Heart left ventricle (tissue), 16 donors: ENCODE data around the gene LMAN1L. TPM values are rescaled to one million over a fixed set of nuclear protein-coding genes. Genes with fewer than 3 reads are reported as not detected.

Source experiments
- ATAC-seq, 4 donors: fragments of 200-7000 bp; cut with Tn5 transposase; one replicate each; pipeline ENCODE4 v1.9.1; 2020 to 2022; ENCODE audit warnings: moderate library complexity in 4 of 4, mild to moderate bottlenecking in 3 of 4, moderate number of reproducible peaks in 1 of 4
- DNase-seq, 5 donors: peaks; one replicate each; pipeline ENCODE4 v3.0.0-alpha.2; 2020
- H3K27ac ChIP-seq, 12 donors: fragments of 200-600 bp; sonication (generic) in 4 of 12; one replicate each; pipeline versions ENCODE4 v1.5.0 to v1.8.0; 2016 to 2022; ENCODE audit warnings: mild to moderate bottlenecking in 2 of 12
- H3K27me3 ChIP-seq, 9 donors: fragments of 200-600 bp; sonication (generic) in 2 of 9; one replicate each; pipeline versions ENCODE4 v1.5.1 to v1.8.0; 2016 to 2022; ENCODE audit warnings: mild to moderate bottlenecking in 3 of 9
- H3K36me3 ChIP-seq, 9 donors: fragments of 200-600 bp; sonication (generic) in 2 of 9; one replicate each; pipeline versions ENCODE4 v1.5.0 to v1.8.0; 2018 to 2022; ENCODE audit warnings: mild to moderate bottlenecking in 2 of 9
- H3K4me1 ChIP-seq, 12 donors: fragments of 200-600 bp; sonication (generic) in 4 of 12; one replicate each; pipeline versions ENCODE4 v1.5.0 to v1.8.0; 2016 to 2022; ENCODE audit warnings: mild to moderate bottlenecking in 3 of 12
- H3K4me3 ChIP-seq, 12 donors: fragments of 200-600 bp; sonication (generic) in 4 of 12; one replicate each; pipeline versions ENCODE4 v1.5.0 to v1.8.0; 2017 to 2022; ENCODE audit warnings: mild to moderate bottlenecking in 9 of 12, moderate library complexity in 4 of 12
- H3K9me3 ChIP-seq, 12 donors: fragments of 200-600 bp; sonication (generic) in 4 of 12; one replicate each; pipeline versions ENCODE4 v1.5.0 to v1.8.0; 2016 to 2022; ENCODE audit warnings: mild to moderate bottlenecking in 1 of 12
- POLR2A ChIP-seq, 2 donors: fragments of 450-650 bp; IDR thresholded peaks; one replicate each; pipeline ENCODE4 v1.6.1; 2017; ENCODE audit warnings: antibody characterized with exemption in 2 of 2, mild to moderate bottlenecking in 2 of 2, moderate library complexity in 2 of 2
- WGBS, 4 donors: extraction: QIAGEN DNeasy Blood & Tissue Kit in 2 of 4; methylation state at CpG; one replicate each; pipeline versions ENCODE4 v1.1.5 to v1.1.7; 2013 to 2018; 5-methylcytosine and 5-hydroxymethylcytosine counted together
- intact Hi-C, 10 donors: fragments of 100-400 bp; cut with DNase I; formaldehyde crosslinking; loops; one replicate each; pipeline versions ENCODE4 v1.11.1 to v1.14.2; 2022
- long read RNA-seq, 3 donors: library from polyadenylated mRNA; unstranded; transcript quantifications; one replicate each; pipeline ENCODE4 v2.0.0, GENCODE V29; 2020 to 2021
- polyA plus RNA-seq, 2 donors: library from polyadenylated mRNA; stranded (reverse); fragments of 200-250 nt; gene quantifications; one replicate each; pipeline ENCODE4 v1.2.3, GENCODE V29; 2013
- total RNA-seq, 9 donors: library from RNA; depleted of rRNA in 2 of 9; stranded (reverse); fragments of >200 nt in 2 of 9; fragmentation: NEBNext Ultra II Directional in 3 of 9; extraction: Animal tissue kit (Norgen Biotek cat#: 25700) in 3 of 9; gene quantifications; one replicate each; pipeline versions ENCODE4 v1.1.0 to v1.2.4, GENCODE V29; 2016 to 2023
- TF ChIP-seq, protein P1 (sequence below), 12 donors: fragments of 200-600 bp; sonication (generic) in 4 of 12; IDR thresholded peaks; one replicate each; pipeline versions ENCODE4 v1.5.0 to v1.8.0; 2018 to 2022; ENCODE audit warnings: antibody characterized with exemption in 12 of 12, mild to moderate bottlenecking in 5 of 12
- donor health status: ischemic (EF 13 %, LVEDD 7.1; RV severe dilation, severe dysfunction).
- donor health status: healthy with polysubstance abuse.
- donor health status: DM: no; HTN: yes; CAD: no.
- donor health status: DM: no; HTN: no; CAD: no.
- donor health status: ischemic (EF 25% LVEDD 6.9; RV normal size, moderate dysfunction).
- donor health status: ischemic (EF 25% LVEDD 5.7; RV mildly dilated, moderate dysfunction).
- donor health status: healthy.
- donor health status: DM: yes; HTN: yes; CAD: no.
- donor health status: ischemic (EF 35%, LVEDD 5.7; RV mildly dilated, moderate dysfunction).
- donor health status: nonischemic (EF 11% LVEDD 7.7; RV severe dilation, severe dysfunction).
- donor health status: DM: yes; HTN: yes; CAD: no.
- donor health status: PGD.
- donor health status: ischemic (EF 29% LVEDD 5.4; RV normal size, mild dysfunction).
- donor health status: nonischemic (EF 23%, LVEDD 6.1; RV moderate dilation, normal function).

Gene LMAN1L
- total RNA-seq (10 to 100 TPM in 2 of 9 donors, 1 to 10 TPM in 5, under 1 TPM in 2; 0.19 to 16.3 (median 7.8) TPM), polyA plus RNA-seq (1 to 10 TPM in 1 of 2 donors, not detected in 1; 5.8 TPM)
- long read RNA-seq, donor 1, partial matches to known transcripts = 0 of 8 reads
- long read RNA-seq, donor 1, other reads (novel, unspliced or antisense) = 8 of 8 reads
- long read RNA-seq, donor 2, partial matches to known transcripts = 0 of 18 reads
- long read RNA-seq, donor 2, other reads (novel, unspliced or antisense) = 18 of 18 reads
- long read RNA-seq, donor 3, partial matches to known transcripts = 0 of 4 reads
- long read RNA-seq, donor 3, other reads (novel, unspliced or antisense) = 4 of 4 reads

DNA sequence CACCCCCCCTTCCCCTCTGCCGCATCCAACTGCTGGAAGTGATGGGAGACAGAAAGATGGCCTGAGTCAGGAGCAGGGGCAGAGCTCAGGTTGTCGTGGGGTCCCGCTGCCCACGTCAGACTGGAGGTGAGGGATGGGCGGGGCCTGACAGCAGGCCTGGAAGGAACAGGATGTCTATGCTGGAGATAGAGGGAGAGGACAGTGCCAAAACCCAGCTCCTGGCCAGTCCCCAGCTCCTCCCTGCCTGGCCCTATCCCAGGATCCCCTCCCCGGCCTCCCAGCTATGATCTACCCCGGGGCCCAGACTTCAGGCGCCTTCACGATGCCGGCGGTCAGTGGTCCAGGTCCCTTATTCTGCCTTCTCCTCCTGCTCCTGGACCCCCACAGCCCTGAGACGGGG lies at the start of gene LMAN1L:
Gene LMAN1L, plus strand, starts transcription at position 303 of the 400 bp plus-strand sequence. Its CDS starts 20 bp downstream, at position 323.
- intact Hi-C loops = no loop called here
- Histone ChIP-seq H3K4me1 (peaks cover 0 to 21% (median 3%) of the 10 kb centered on the region in 12 donors), H3K4me3 (no peak within 1 kb of the TSS), H3K27ac (peak within 1 kb of the TSS in 1 of 12 donors; percentile 25), H3K9me3 (no peaks in the 10 kb centered on the region), H3K36me3 (no peaks in the 10 kb centered on the region), H3K27me3 (no peaks in the 10 kb centered on the region)
- TF ChIP-seq, protein P1, sequence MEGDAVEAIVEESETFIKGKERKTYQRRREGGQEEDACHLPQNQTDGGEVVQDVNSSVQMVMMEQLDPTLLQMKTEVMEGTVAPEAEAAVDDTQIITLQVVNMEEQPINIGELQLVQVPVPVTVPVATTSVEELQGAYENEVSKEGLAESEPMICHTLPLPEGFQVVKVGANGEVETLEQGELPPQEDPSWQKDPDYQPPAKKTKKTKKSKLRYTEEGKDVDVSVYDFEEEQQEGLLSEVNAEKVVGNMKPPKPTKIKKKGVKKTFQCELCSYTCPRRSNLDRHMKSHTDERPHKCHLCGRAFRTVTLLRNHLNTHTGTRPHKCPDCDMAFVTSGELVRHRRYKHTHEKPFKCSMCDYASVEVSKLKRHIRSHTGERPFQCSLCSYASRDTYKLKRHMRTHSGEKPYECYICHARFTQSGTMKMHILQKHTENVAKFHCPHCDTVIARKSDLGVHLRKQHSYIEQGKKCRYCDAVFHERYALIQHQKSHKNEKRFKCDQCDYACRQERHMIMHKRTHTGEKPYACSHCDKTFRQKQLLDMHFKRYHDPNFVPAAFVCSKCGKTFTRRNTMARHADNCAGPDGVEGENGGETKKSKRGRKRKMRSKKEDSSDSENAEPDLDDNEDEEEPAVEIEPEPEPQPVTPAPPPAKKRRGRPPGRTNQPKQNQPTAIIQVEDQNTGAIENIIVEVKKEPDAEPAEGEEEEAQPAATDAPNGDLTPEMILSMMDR (IDR thresholded peaks at IDR 0.05) = no peak
- no peak for TF ChIP-seq POLR2A (IDR thresholded peaks at IDR 0.05)
- DNase-seq (no peak), ATAC-seq (peak; percentile 38 to 55 (median 52))
- 42 to 66% (median 47%) methylated on average over 6 to 12 of the region's 12 CpGs for WGBS, 4 donors

DNA sequence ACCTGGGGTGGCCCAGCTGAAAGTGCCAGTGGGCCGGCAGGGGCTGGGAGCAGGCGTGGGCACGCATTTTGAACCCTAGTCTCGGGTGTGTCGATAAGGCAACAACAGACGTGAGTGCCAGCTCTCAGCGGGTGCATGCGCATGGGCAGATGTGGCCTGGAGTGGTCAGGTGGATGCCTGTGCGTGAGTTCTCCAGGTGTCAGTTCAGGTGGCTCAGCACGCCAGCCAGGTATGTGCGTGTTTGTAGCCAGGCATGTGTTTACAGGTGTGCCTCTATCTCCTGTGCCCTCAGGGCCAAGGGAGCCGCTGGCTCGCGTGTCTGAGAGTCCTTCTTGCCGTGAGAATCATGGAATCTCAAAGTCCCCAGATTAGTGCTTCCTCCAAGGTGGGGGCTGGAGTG lies 49.2 kb upstream of the LMAN1L start:
- H3K27me3 ChIP-seq = peaks cover 0 to 6% (median 0%) of the 10 kb centered on the region in 9 donors
- DNase-seq (no peak), ATAC-seq (no peak)
- H3K9me3 ChIP-seq = no peaks in the 10 kb centered on the region
- H3K36me3 ChIP-seq = no peaks in the 10 kb centered on the region
- TF ChIP-seq, protein P1 (IDR thresholded peaks at IDR 0.05) = no peak
- no peak for TF ChIP-seq POLR2A (IDR thresholded peaks at IDR 0.05)
- H3K4me3 ChIP-seq = no peak overlapping the region
- peak overlapping the region in 3 of 12 donors; percentile 43 to 72 (median 59) for H3K27ac ChIP-seq
- intact Hi-C loops = loop anchor here in 4 of 10 donors (10.0 kb wide), 2 partner anchors 219 to 389 kb away; partner anchors contain the start of gene ARID3B (in 1 of the 4)
- H3K4me1 ChIP-seq = peaks cover 0 to 15% (median under 1%) of the 10 kb centered on the region in 12 donors
- WGBS, 4 donors = 92 to 95% (median 93%) methylated on average over 8 to 15 of the region's 15 CpGs

DNA sequence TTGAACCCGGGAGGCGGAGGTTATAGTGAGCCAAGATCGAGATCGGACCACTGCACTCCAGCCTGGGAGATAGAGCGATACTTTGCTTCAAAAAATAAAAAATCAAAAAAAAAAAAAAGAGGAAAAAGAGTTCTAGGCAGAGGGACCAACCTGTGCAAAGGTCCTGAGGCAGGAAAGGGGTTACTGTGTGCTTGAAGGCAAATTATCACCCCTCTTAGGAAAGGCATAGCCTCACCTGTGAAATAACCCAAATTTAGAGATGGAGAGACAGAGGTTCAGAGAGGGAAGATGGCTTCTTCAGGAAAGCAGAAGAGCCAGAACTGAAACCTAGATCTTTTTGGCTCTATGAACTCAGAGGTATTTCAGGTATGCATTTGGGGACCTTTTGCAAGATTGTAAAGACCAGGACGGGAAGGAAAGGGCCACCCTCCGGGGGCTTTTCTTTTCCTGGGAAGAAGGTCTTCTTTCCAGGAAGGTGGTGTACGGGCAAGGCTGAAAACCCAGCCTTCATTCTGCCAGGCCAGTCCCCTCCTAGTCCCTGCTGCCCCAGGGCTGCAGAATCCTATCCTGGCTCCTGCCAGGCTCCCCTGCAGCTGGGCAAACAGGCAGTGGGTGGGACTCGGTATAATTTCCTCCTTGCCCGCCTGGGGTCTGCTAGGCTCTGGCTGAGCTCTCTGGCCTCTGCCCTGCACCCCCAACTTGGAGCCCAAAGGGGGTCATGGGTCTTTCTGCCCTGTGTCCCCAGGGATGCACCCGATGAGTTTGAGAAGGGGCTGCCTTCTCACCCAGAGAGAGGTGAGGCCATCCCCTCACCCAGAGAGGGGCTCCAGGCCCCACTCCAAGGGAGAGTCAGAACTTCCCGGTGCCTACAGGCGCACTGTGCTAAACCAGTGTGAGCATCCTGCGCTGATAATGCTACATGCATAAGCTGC lies 45.2 kb upstream of the LMAN1L start:
- Histone ChIP-seq H3K4me1 (peaks cover 0 to 24% (median 6%) of the 10 kb centered on the region in 12 donors), H3K9me3 (no peaks in the 10 kb centered on the region), H3K4me3 (no peak overlapping the region), H3K27me3 (peaks cover 0 to 6% (median 0%) of the 10 kb centered on the region in 9 donors), H3K27ac (no peak overlapping the region), H3K36me3 (no peaks in the 10 kb centered on the region)
- 83 to 89% (median 85%) methylated on average over 11 to 14 of the region's 14 CpGs for WGBS, 4 donors
- ATAC-seq (no peak), DNase-seq (no peak)
- no peak for TF ChIP-seq POLR2A (IDR thresholded peaks at IDR 0.05)
- intact Hi-C loops = loop anchor here (1.0 to 10.0 kb wide), 10 partner anchors 35 to 395 kb away; partner anchors contain the start of gene ARID3B (in 1 of the 10)

DNA sequence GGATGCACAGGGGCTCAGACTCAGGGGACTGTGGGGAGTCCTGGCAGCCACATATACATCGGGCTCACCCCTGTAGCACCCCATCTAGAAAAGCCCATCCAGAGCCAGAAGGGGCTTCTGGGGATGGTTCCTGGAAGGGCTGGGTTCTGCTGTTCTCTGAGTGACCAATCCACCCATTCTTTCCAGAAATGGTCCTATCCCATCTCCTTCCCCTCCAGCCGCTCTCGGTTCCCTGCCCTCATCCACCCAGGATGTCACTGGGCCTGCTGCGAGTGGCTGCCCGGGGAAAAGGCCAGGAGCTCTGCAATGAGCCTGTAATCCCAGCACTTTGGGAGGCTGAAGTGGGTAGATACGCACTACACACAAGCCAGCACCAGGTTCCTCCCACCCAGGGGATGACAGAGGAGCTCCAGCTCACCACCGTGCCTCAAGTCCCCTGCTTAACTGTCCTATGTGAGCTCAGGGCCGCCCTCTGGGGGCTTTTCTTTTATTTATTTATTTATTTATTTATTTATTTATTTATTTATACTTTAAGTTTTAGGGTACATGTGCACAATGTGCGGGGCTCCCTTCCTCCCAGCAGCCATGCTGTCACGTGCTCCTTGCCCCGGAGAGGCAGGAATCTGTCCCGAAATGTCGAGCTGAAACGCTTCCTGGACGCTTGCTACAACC lies 44.4 kb upstream of the LMAN1L start:
- Histone ChIP-seq H3K4me1 (peaks cover 0 to 16% (median 4%) of the 10 kb centered on the region in 12 donors), H3K27ac (no peak overlapping the region), H3K27me3 (peaks cover 0 to 6% (median 0%) of the 10 kb centered on the region in 9 donors), H3K9me3 (no peaks in the 10 kb centered on the region), H3K36me3 (no peaks in the 10 kb centered on the region), H3K4me3 (peak overlapping the region in 2 of 12 donors; percentile 20 to 27)
- intact Hi-C loops = loop anchor here (1.0 to 10.0 kb wide), 10 partner anchors 34 to 396 kb away; partner anchors contain the start of gene ARID3B (in 1 of the 10)
- WGBS, 4 donors = 29 to 35% (median 31%) methylated on average over 15 of the region's 15 CpGs
- DNase-seq (no peak), ATAC-seq (no peak)
- TF ChIP-seq, protein P1 (IDR thresholded peaks at IDR 0.05) = no peak
- TF ChIP-seq POLR2A (IDR thresholded peaks at IDR 0.05) = no peak
